HEK293 (cell line): Measurements from ENCODE around the gene FLYWCH1.
A peak's percentile ranks its signal among the peaks of the same experiment; 100 is the strongest.

Experiments
- BCL6B ChIP-seq: fragments of 450-650 bp; formaldehyde crosslinking; IDR thresholded peaks from 2 replicates; pipeline ENCODE4 v1.5.1; 2017; ENCODE audit warnings: missing biosample characterization, missing genetic modification characterization
- CTCF ChIP-seq: fragments of 450-650 bp; formaldehyde crosslinking; IDR thresholded peaks from 2 replicates; pipeline ENCODE4 v1.5.1; 2016; ENCODE audit warnings: missing biosample characterization, missing genetic modification characterization
- EGR2 ChIP-seq: fragments of 450-650 bp; formaldehyde crosslinking; IDR thresholded peaks from 2 replicates; pipeline ENCODE4 v1.5.1; 2016; ENCODE audit warnings: low read depth, missing biosample characterization, missing genetic modification characterization
- HOXA7 ChIP-seq: sonication (generic); formaldehyde crosslinking; IDR thresholded peaks from 2 replicates; pipeline ENCODE4 v1.8.1; 2022; ENCODE audit warnings: missing genetic modification reagents, borderline replicate concordance
- KLF1 ChIP-seq: fragments of 450-650 bp; formaldehyde crosslinking; IDR thresholded peaks from 2 replicates; pipeline ENCODE4 v1.5.1; 2016; ENCODE audit warnings: missing biosample characterization, missing genetic modification characterization
- PRDM10 ChIP-seq: fragments of 450-650 bp; formaldehyde crosslinking; IDR thresholded peaks from 2 replicates; pipeline ENCODE4 v1.5.1; 2016; ENCODE audit warnings: missing biosample characterization, missing genetic modification characterization
- PRDM2 ChIP-seq: fragments of 450-650 bp; formaldehyde crosslinking; IDR thresholded peaks from 2 replicates; pipeline ENCODE4 v1.5.1; 2016; ENCODE audit warnings: missing biosample characterization, missing genetic modification characterization, borderline replicate concordance
- REPIN1 ChIP-seq: fragments of 450-650 bp; formaldehyde crosslinking; IDR thresholded peaks from 2 replicates; pipeline ENCODE4 v1.5.1; 2017; ENCODE audit warnings: missing biosample characterization, missing genetic modification characterization, low read depth
- SCRT2 ChIP-seq: fragments of 450-650 bp; formaldehyde crosslinking; IDR thresholded peaks from 2 replicates; pipeline ENCODE4 v1.5.1; 2016; ENCODE audit warnings: missing biosample characterization, missing genetic modification characterization
- ZBTB17 ChIP-seq: fragments of 450-650 bp; formaldehyde crosslinking; IDR thresholded peaks from 2 replicates; pipeline ENCODE4 v1.5.1; 2016; ENCODE audit warnings: missing biosample characterization, missing genetic modification characterization
- ZBTB21 ChIP-seq: fragments of 450-650 bp; formaldehyde crosslinking; IDR thresholded peaks from 2 replicates; pipeline ENCODE4 v1.5.1; 2017; ENCODE audit warnings: missing biosample characterization, missing genetic modification characterization
- ZBTB44 ChIP-seq: fragments of 450-650 bp; IDR thresholded peaks from 2 replicates; pipeline ENCODE4 v1.5.1; 2018; ENCODE audit warnings: missing biosample characterization, mild to moderate bottlenecking, missing genetic modification characterization
- ZNF121 ChIP-seq: fragments of 450-650 bp; formaldehyde crosslinking; IDR thresholded peaks from 2 replicates; pipeline ENCODE4 v1.5.1; 2016; ENCODE audit warnings: missing biosample characterization, missing genetic modification characterization
- ZNF146 ChIP-seq: fragments of 450-650 bp; formaldehyde crosslinking; IDR thresholded peaks from 2 replicates; pipeline ENCODE4 v1.5.1; 2016; ENCODE audit warnings: missing biosample characterization, missing genetic modification characterization
- ZNF19 ChIP-seq: fragments of 450-650 bp; formaldehyde crosslinking; IDR thresholded peaks from 2 replicates; pipeline ENCODE4; 2016; ENCODE audit warnings: missing biosample characterization, missing genetic modification characterization, low read depth
- ZNF223 ChIP-seq: fragments of 450-650 bp; formaldehyde crosslinking; IDR thresholded peaks from 2 replicates; pipeline ENCODE4 v1.5.1; 2016; ENCODE audit warnings: missing biosample characterization, missing genetic modification characterization
- ZNF239 ChIP-seq: fragments of 450-650 bp; formaldehyde crosslinking; IDR thresholded peaks from 2 replicates; pipeline ENCODE4 v1.5.1; 2016; ENCODE audit warnings: missing biosample characterization, missing genetic modification characterization
- ZNF302 ChIP-seq: fragments of 450-650 bp; formaldehyde crosslinking; IDR thresholded peaks from 2 replicates; pipeline ENCODE4 v1.5.1; 2016; ENCODE audit warnings: missing biosample characterization, missing genetic modification characterization, low read depth
- ZNF433 ChIP-seq: fragments of 450-650 bp; formaldehyde crosslinking; IDR thresholded peaks from 2 replicates; pipeline ENCODE4 v1.5.1; 2016; ENCODE audit warnings: missing biosample characterization, missing genetic modification characterization, low read depth
- ZNF549 ChIP-seq: fragments of 450-650 bp; IDR thresholded peaks from 2 replicates; pipeline ENCODE4 v1.5.1; 2018; ENCODE audit warnings: missing biosample characterization, missing genetic modification characterization, mild to moderate bottlenecking, inconsistent platforms, moderate library complexity
- ZNF624 ChIP-seq: fragments of 450-650 bp; formaldehyde crosslinking; IDR thresholded peaks from 2 replicates; pipeline ENCODE4 v1.5.1; 2017; ENCODE audit warnings: missing biosample characterization, missing genetic modification characterization
- ZNF629 ChIP-seq: fragments of 450-650 bp; formaldehyde crosslinking; IDR thresholded peaks from 2 replicates; pipeline ENCODE4 v1.5.1; 2017; ENCODE audit warnings: missing biosample characterization, missing genetic modification characterization
- ZNF654 ChIP-seq: fragments of 450-650 bp; formaldehyde crosslinking; IDR thresholded peaks from 2 replicates; pipeline ENCODE4 v1.5.1; 2016; ENCODE audit warnings: low read depth, missing biosample characterization, missing genetic modification characterization
- ZNF670 ChIP-seq: fragments of 450-650 bp; formaldehyde crosslinking; IDR thresholded peaks from 2 replicates; pipeline ENCODE4 v1.5.1; 2016; ENCODE audit warnings: missing biosample characterization, missing genetic modification characterization, low read depth
- ZNF777 ChIP-seq: fragments of 450-650 bp; formaldehyde crosslinking; IDR thresholded peaks from 2 replicates; pipeline ENCODE4 v1.5.1; 2017; ENCODE audit warnings: missing biosample characterization, missing genetic modification characterization, borderline replicate concordance
- ZNF792 ChIP-seq: fragments of 450-650 bp; formaldehyde crosslinking; IDR thresholded peaks from 2 replicates; pipeline ENCODE4 v1.5.1; 2016; ENCODE audit warnings: missing biosample characterization, missing genetic modification characterization

FLYWCH1 gene

GRCh38 chr16:2927010-2927646 lies 15.4 kb downstream of the FLYWCH1 start (continued):
- TF ChIP-seq BCL6B (tag by site-specific recombination) (no peak), ZNF19 (tag by site-specific recombination) (no peak), SCRT2 (tag by site-specific recombination) (no peak), ZNF654 (tag by site-specific recombination) (peak; percentile 97), ZNF302 (no peak), ZBTB44 (tag by site-specific recombination) (peak; percentile 7; the same call in 1 of the 2 replicates), REPIN1 (tag by site-specific recombination) (no peak), EGR2 (peak; percentile 33; the same call in 1 of the 2 replicates), KLF1 (peak; percentile 56), ZNF792 (tag by site-specific recombination) (no peak), ZNF777 (tag by site-specific recombination) (no peak), ZNF433 (tag by site-specific recombination) (no peak), ZNF549 (tag by site-specific recombination) (no peak), ZBTB17 (0 out of 2 replicates have a peak, but pooled peaks have one; percentile 41), ZNF239 (tag by site-specific recombination) (no peak), CTCF (tag by site-specific recombination) (peak; percentile 96), ZBTB21 (peak; percentile 79), ZNF146 (tag by site-specific recombination) (no peak), ZNF223 (no peak), PRDM2 (no peak), ZNF121 (tag by site-specific recombination) (no peak), ZNF624 (no peak), PRDM10 (tag by site-specific recombination) (0 out of 2 replicates have a peak, but pooled peaks have one; percentile 24), HOXA7 (CRISPR knock-in tag) (no peak), ZNF670 (tag by site-specific recombination) (no peak), ZNF629 (tag by site-specific recombination) (peak; percentile 88)
